Measurements from ENCODE around the gene IFI27L1.

DNA sequence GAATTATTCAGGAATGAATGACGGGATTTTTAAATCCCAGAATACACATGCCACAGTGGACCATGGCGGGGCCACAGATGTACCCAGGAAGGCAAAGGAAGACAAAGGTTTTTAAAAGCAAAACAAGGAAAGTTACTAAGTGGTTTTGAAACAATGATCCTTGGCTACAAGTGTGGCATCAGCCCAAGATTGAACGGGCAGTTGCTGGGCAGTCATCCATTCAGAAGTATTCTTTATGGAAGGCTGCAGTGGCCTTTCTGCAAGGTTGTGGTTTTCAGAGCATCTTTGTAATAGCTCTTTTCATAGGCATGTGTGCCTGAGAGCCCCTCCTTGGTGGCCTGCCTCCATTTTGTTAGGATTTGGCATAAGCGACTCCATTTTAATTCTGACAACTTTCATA is 16.0 kb downstream of the IFI27L1 start:
- TF ChIP-seq, protein P1, sequence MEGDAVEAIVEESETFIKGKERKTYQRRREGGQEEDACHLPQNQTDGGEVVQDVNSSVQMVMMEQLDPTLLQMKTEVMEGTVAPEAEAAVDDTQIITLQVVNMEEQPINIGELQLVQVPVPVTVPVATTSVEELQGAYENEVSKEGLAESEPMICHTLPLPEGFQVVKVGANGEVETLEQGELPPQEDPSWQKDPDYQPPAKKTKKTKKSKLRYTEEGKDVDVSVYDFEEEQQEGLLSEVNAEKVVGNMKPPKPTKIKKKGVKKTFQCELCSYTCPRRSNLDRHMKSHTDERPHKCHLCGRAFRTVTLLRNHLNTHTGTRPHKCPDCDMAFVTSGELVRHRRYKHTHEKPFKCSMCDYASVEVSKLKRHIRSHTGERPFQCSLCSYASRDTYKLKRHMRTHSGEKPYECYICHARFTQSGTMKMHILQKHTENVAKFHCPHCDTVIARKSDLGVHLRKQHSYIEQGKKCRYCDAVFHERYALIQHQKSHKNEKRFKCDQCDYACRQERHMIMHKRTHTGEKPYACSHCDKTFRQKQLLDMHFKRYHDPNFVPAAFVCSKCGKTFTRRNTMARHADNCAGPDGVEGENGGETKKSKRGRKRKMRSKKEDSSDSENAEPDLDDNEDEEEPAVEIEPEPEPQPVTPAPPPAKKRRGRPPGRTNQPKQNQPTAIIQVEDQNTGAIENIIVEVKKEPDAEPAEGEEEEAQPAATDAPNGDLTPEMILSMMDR (IDR thresholded peaks at IDR 0.05), result no peak
- TF ChIP-seq, protein P2, sequence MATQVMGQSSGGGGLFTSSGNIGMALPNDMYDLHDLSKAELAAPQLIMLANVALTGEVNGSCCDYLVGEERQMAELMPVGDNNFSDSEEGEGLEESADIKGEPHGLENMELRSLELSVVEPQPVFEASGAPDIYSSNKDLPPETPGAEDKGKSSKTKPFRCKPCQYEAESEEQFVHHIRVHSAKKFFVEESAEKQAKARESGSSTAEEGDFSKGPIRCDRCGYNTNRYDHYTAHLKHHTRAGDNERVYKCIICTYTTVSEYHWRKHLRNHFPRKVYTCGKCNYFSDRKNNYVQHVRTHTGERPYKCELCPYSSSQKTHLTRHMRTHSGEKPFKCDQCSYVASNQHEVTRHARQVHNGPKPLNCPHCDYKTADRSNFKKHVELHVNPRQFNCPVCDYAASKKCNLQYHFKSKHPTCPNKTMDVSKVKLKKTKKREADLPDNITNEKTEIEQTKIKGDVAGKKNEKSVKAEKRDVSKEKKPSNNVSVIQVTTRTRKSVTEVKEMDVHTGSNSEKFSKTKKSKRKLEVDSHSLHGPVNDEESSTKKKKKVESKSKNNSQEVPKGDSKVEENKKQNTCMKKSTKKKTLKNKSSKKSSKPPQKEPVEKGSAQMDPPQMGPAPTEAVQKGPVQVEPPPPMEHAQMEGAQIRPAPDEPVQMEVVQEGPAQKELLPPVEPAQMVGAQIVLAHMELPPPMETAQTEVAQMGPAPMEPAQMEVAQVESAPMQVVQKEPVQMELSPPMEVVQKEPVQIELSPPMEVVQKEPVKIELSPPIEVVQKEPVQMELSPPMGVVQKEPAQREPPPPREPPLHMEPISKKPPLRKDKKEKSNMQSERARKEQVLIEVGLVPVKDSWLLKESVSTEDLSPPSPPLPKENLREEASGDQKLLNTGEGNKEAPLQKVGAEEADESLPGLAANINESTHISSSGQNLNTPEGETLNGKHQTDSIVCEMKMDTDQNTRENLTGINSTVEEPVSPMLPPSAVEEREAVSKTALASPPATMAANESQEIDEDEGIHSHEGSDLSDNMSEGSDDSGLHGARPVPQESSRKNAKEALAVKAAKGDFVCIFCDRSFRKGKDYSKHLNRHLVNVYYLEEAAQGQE (IDR thresholded peaks at IDR 0.05; ENCODE audit: insufficient read depth in 1 of 2, low read depth in 2 of 2, low read length in 1 of 2), result no peak
- no peak for TF ChIP-seq TCF7L2 (IDR thresholded peaks at IDR 0.05; ENCODE audit: low read depth, low read length)
- TF ChIP-seq POLR2AphosphoS5 (IDR thresholded peaks at IDR 0.05; ENCODE audit: low read depth, low read length), result no peak
- no peak for TF ChIP-seq SIN3A (IDR thresholded peaks at IDR 0.05; ENCODE audit: borderline replicate concordance, insufficient read depth, low read depth, low read length)

Measured in Panc1 (cell line).